HEK293T (cell line): Measurements from ENCODE around the gene CMTM4.
"Not testable (repeated sequence)": the region's sequence is repeated elsewhere in the genome, so short reads cannot be mapped to it uniquely, and the experiment has no call there.

Experiments used
- CTCF ChIA-PET: fragments of 350-600 bp; formaldehyde crosslinking; extraction: SDS; loops from one replicate; lab custom pipeline; 2021; ENCODE audit warnings: antibody characterized with exemption, inconsistent platforms; lab: Yijun Ruan, JAX
- POLR2A ChIA-PET: fragments of 350-600 bp; formaldehyde crosslinking; extraction: SDS; loops from one replicate; lab custom pipeline; 2020; ENCODE audit warnings: antibody characterized with exemption, inconsistent platforms; lab: Yijun Ruan, JAX
- DNase-seq: peaks from one replicate; pipeline ENCODE4 v3.0.0; 2012; ENCODE audit warnings: mixed read lengths; ENCODE audit errors: extremely low spot score
- ARNT ChIP-seq: fragments of 450-650 bp; IDR thresholded peaks from 2 replicates; pipeline ENCODE4 v1.6.1; 2017; ENCODE audit warnings: mild to moderate bottlenecking
- BHLHE40 ChIP-seq: fragments of 450-650 bp; IDR thresholded peaks from 2 replicates; pipeline ENCODE4 v1.6.1; 2016; ENCODE audit warnings: mild to moderate bottlenecking, moderate library complexity, borderline replicate concordance
- CTBP1 ChIP-seq: fragments of 450-650 bp; IDR thresholded peaks from 2 replicates; pipeline ENCODE4 v1.6.1; 2016; ENCODE audit warnings: borderline replicate concordance
- ELF4 ChIP-seq: fragments of 450-650 bp; IDR thresholded peaks from 2 replicates; pipeline ENCODE4 v1.6.1; 2017; ENCODE audit warnings: antibody characterized with exemption
- FOXA1 ChIP-seq: fragments of 450-650 bp; IDR thresholded peaks from 2 replicates; pipeline ENCODE4 v1.6.1; 2016; ENCODE audit warnings: mild to moderate bottlenecking
- FOXK2 ChIP-seq: fragments of 450-650 bp; IDR thresholded peaks from 2 replicates; pipeline ENCODE4 v1.6.1; 2016; ENCODE audit warnings: mild to moderate bottlenecking
- FOXM1 ChIP-seq: fragments of 450-650 bp; IDR thresholded peaks from 2 replicates; pipeline ENCODE4 v1.6.1; 2017; ENCODE audit warnings: mild to moderate bottlenecking, borderline replicate concordance
- HDGF ChIP-seq: fragments of 450-650 bp; IDR thresholded peaks from 2 replicates; pipeline ENCODE4 v1.6.1; 2017; ENCODE audit warnings: antibody characterized with exemption, borderline replicate concordance
- L3MBTL2 ChIP-seq: fragments of 450-650 bp; conservative IDR thresholded peaks from 2 replicates; pipeline ENCODE4 v1.6.1; 2016; ENCODE audit warnings: mild to moderate bottlenecking
- LEF1 ChIP-seq: fragments of 450-650 bp; IDR thresholded peaks from 2 replicates; pipeline ENCODE4 v1.6.1; 2017; ENCODE audit warnings: mild to moderate bottlenecking, borderline replicate concordance
- NFRKB ChIP-seq: fragments of 450-650 bp; IDR thresholded peaks from 2 replicates; pipeline ENCODE4 v1.6.1; 2016; ENCODE audit warnings: mild to moderate bottlenecking, moderate library complexity
- PKNOX1 ChIP-seq: fragments of 450-650 bp; IDR thresholded peaks from 2 replicates; pipeline ENCODE4 v1.6.1; 2016
- SP1 ChIP-seq: fragments of 450-650 bp; IDR thresholded peaks from 2 replicates; pipeline ENCODE4 v1.6.1; 2017
- SUZ12 ChIP-seq: fragments of 450-650 bp; IDR thresholded peaks from 2 replicates; pipeline ENCODE4 v1.6.1; 2016; ENCODE audit warnings: mild to moderate bottlenecking
- TARDBP ChIP-seq: fragments of 450-650 bp; IDR thresholded peaks from 2 replicates; pipeline ENCODE4 v1.6.1; 2016
- ZNF384 ChIP-seq: fragments of 450-650 bp; IDR thresholded peaks from 2 replicates; pipeline ENCODE4 v1.6.1; 2016

The CMTM4 gene

GRCh38 chr16:66572356-66572755 lies 124.2 kb downstream of the CMTM4 start:
- no peak for TF ChIP-seq LEF1
- no peak for TF ChIP-seq FOXA1
- no peak for TF ChIP-seq CTBP1
- no peak for TF ChIP-seq TARDBP
- no peak for TF ChIP-seq SP1
- TF ChIP-seq L3MBTL2: no peak
- no peak for TF ChIP-seq BHLHE40
- TF ChIP-seq NFRKB: no peak
- no peak for TF ChIP-seq FOXK2
- no peak for TF ChIP-seq FOXM1
- ChIA-PET CTCF (no interaction called here), POLR2A (interaction anchor here (0.7 to 2.1 kb wide), 2 partner anchors 20 to 320 kb away, joined by 3 to 10 read pairs; partner anchors contain the start of gene CKLF)
- DNase-seq: no peak

- no peak for TF ChIP-seq PKNOX1
- no peak for TF ChIP-seq HDGF
- no peak for TF ChIP-seq L3MBTL2
- no peak for TF ChIP-seq TARDBP
- no peak for TF ChIP-seq ZNF384
- no peak for TF ChIP-seq SUZ12
- no peak for TF ChIP-seq ARNT
- TF ChIP-seq NFRKB: no peak
- TF ChIP-seq BHLHE40: no peak
- TF ChIP-seq FOXM1: no peak
- no peak for DNase-seq
- POLR2A ChIA-PET: interaction anchor here (1.2 to 1.5 kb wide), 2 partner anchors 17 to 20 kb away, joined by 5 to 14 read pairs; partner anchors contain the start of genes CKLF and TK2
- CTCF ChIA-PET: interaction anchor here (0.9 kb wide), 1 partner anchor 39 kb away, joined by 3 read pairs; no protein-coding TSS in a partner anchor
These were observed 126.6 kb downstream of the CMTM4 start for GRCh38 chr16:66569827-66570405.

- CTCF ChIA-PET: no interaction called here
- POLR2A ChIA-PET: interaction anchor here (0.6 to 1.2 kb wide), 2 partner anchors 17 to 57 kb away, joined by 4 to 14 read pairs; partner anchors contain the start of gene CKLF
- no peak for TF ChIP-seq FOXA1
- no peak for TF ChIP-seq FOXK2
- TF ChIP-seq LEF1: no peak
- no peak for TF ChIP-seq FOXM1
- no peak for TF ChIP-seq ARNT
- no peak for TF ChIP-seq SP1
- no peak for TF ChIP-seq BHLHE40
- no peak for TF ChIP-seq ZNF384
- TF ChIP-seq L3MBTL2: no peak
- no peak for TF ChIP-seq SUZ12
- TF ChIP-seq CTBP1: no peak
- TF ChIP-seq TARDBP: no peak
- TF ChIP-seq ELF4: no peak
- TF ChIP-seq NFRKB: no peak
- no peak for TF ChIP-seq HDGF
- TF ChIP-seq PKNOX1: no peak
- no peak for DNase-seq
These were observed 127.4 kb downstream of the CMTM4 start for GRCh38 chr16:66569131-66569530.

GRCh38 chr16:66568355-66568754 lies 128.2 kb downstream of the CMTM4 start:
- no peak for DNase-seq
- ChIA-PET POLR2A (no interaction called here), CTCF (no interaction called here)
- TF ChIP-seq ZNF384: no peak
- no peak for TF ChIP-seq CTBP1

- POLR2A ChIA-PET, DNase-seq, CTCF ChIA-PET: not testable (repeated sequence)
These were observed 129.3 kb downstream of the CMTM4 start for GRCh38 chr16:66567270-66567669.

- CTCF ChIA-PET: no interaction called here
- POLR2A ChIA-PET: no interaction called here
These were observed 130.3 kb downstream of the CMTM4 start, which contains the start of gene CMTM1 for GRCh38 chr16:66566051-66566901. Gene CMTM1, plus strand, starts transcription at chr16:66566439. Its CDS starts 75 bp downstream, at chr16:66566514.

More at GRCh38 chr16:66566051-66566901, 130.3 kb downstream of the CMTM4 start, which contains the start of gene CMTM1:
- no peak for TF ChIP-seq FOXA1
- TF ChIP-seq PKNOX1: no peak
- no peak for TF ChIP-seq SUZ12
- no peak for TF ChIP-seq CTBP1
- no peak for TF ChIP-seq HDGF
- no peak for TF ChIP-seq BHLHE40
- no peak for TF ChIP-seq TARDBP
- TF ChIP-seq ZNF384: no peak
- no peak for TF ChIP-seq ARNT
- TF ChIP-seq LEF1: no peak
- TF ChIP-seq L3MBTL2: no peak
- TF ChIP-seq FOXM1: no peak
- no peak for TF ChIP-seq FOXK2
- TF ChIP-seq SP1: no peak
- no peak for TF ChIP-seq ELF4
- DNase-seq: no peak
